Measurements from ENCODE around the gene IL4R.
A peak's percentile ranks its signal among the peaks of the same experiment; 100 is the strongest.
"Not testable (repeated sequence)": the region's sequence is repeated elsewhere in the genome, so short reads cannot be mapped to it uniquely, and the experiment has no call there.

IL4R gene

DNA sequence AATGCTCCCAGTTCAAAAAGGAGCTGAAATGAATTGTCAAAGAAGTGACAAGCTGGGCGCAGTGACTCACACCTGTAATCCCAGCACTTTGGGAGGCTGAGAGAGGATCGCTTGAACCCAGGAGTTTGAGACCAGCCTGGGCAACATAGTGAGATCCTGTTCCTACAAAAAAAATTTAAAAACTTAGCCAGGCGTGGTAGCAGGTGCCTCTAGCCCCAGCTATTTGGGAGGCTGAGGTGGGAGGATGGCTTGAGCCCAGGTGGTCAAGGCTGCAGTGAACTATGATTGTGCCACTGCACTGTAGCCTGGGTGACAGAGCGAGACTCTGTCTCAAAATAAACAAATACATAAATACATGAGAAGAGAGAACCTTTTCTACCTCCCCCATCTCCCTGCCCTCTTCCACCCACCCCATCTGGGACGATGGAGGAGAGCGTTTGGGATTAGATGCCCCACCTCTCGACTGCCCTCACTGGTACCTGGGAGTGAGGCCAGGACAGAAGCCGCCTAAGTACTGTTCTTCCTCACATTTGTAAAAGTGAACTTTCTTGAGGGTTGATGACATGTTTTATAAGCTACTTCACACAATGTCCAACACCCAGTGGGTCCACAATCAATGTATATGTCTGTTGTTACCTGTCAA, 2.4 kb downstream of the IL4R start:
- DNase-seq = no peak

DNA sequence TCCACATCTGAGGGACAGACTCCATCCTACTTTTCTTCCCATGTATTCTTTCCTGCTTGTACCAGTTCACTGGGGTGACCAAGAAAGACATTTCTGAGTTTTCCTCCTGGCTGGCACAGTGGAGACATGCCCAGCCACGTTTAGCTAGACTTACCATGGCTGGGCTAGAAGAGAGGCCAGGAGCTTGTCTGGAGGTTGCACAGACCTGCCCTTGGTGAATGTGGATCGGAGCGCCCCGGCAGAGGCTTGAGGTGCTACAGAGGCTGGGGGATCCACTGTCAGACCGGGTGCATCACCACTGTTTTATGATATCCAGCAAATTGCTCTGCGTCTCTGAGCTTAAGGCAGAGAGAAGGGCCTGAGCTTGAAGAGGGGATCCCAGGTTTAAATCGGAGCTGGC, 3.5 kb downstream of the IL4R start:
- no peak for DNase-seq

DNA sequence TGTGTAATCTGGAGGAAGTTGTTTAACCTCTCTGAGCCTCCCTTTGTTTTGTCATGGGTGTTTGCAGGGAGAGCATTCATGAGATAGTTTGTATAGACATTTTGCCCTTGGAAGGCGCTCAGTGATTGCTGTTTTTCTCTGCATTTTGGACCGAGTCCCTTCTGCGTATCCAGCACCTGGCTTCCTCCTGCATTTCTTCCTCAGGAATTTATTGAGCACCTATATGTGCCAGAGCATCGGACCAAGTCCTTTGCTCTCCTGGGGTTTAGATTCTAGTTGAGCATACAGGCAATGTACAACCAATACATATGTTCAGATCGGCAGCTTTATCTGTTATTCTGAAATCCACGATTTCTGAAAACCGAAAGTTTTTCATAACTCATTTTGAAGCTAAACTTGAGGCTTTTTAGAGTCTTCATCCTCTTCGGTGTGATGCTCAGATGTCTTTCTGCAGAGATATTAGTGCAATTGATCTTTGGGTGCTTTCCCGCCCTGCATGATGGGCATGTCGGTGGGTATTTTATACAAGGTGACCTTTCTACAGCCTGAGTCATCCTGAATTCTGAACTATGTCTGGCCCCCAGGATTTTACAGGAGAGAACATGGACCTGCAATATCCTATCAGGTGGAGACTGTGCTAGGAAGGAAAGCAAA, 4.1 kb downstream of the IL4R start:
- DNase-seq = no peak

DNA sequence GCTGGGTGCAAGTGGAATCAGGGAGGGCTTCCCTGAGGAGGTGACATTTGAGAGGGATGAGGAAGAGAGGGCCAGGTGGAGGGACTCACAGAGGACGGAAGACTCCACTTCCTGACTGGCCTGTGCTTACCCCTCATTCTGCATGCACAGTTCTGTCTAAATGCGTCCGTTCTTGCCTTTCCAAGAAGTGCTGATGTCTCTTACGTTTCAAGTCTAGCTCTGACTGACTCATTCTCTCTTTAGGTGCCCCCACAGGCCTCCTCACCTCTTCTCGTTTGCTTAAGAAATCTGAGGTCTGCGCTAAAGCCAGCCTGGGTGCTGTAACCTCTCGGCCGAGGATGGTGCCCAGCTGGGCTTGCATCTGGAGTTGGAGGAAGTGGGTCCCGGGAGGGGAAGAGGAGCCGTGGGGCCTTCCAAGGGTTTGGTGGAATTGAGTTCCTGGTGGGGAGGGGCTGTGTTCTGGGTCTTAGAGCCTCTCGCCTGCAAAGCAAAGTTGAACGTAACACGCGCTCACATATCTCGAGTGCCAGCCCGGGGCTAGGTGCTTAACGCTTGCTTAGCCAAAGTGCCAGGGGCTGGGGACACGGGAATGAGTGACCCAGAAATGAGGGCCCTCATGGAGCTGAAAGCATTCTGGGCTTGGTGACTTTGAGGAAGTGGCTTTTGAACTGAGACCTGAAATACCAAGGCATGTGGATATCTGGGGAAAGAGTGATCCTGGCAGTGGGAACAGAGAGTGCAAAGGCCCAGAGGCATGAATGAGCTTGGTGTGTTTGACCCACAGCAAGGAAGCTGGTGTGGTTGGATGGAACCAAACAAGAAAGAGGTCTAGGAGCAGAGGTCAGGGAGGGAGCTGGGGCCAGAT, 4.8 kb downstream of the IL4R start:
- DNase-seq = peak; percentile 37

DNA sequence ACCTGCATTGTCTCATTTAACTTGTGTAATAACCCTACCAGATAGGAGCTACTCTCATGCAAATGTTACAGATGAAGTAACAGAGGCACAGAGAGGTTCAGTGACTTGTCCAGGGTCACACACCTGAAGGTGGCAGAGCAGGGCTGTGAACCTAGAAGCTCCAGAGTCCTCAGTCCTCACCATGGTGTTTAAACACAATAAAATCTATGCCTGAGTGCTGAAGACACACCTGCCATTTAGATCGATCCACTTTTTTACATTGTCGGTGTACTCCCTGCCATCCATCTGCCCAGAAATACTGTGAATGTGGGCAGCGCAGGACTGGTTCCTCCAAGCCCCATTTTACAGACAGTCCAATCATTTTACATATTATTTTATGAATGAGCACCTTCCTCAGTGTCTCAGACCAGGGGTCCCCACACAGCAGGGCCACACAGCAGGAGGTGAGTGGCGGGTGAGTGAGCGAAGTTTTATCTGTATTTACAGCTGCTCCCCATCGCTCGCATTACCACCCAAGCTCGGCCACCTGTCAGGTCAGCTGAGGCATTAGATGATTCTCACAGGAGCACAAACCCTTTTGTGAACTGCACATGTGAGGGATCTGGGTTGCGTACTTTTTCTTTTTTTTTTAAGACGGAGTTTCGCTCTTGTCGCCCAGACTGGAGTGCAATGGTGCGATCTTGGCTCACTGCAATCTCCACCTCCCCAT, 5.6 kb downstream of the IL4R start:
- no peak for DNase-seq

DNA sequence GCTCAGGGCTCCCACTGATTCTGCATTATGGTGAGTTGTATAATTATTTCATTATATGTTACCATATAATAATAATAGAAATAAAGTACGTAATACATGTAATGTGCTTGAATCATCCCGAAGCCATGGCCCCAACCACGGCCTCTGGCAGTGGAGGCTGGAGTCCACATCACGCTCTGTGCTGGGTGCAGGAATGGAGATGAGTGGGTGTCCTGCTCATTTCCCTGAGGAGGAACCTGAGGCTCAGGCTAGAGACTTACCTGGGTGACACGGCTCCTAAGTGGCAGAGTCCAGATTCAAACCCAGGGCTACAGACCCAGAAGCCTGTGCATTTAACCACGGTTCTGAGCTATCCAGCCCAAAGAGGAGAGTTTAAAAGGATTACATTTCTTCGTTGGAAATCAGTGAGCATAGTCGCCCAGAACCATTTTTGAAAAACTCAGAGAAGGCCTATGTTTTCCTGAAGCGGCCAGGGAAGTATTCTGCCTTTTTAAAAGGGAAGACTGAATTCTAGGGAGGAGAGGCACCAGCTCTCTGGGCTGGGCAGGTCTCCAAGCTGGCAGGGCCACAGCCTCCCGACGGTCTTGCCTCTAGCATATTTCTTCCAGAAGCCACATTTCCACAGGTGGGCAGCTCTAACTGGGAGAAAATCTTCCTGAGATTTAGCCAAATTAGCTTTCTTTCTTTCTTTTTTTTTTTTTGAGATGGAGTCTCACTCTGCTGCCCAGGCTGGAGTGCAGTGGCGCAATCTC, 6.7 kb downstream of the IL4R start:
- no peak for DNase-seq

DNA sequence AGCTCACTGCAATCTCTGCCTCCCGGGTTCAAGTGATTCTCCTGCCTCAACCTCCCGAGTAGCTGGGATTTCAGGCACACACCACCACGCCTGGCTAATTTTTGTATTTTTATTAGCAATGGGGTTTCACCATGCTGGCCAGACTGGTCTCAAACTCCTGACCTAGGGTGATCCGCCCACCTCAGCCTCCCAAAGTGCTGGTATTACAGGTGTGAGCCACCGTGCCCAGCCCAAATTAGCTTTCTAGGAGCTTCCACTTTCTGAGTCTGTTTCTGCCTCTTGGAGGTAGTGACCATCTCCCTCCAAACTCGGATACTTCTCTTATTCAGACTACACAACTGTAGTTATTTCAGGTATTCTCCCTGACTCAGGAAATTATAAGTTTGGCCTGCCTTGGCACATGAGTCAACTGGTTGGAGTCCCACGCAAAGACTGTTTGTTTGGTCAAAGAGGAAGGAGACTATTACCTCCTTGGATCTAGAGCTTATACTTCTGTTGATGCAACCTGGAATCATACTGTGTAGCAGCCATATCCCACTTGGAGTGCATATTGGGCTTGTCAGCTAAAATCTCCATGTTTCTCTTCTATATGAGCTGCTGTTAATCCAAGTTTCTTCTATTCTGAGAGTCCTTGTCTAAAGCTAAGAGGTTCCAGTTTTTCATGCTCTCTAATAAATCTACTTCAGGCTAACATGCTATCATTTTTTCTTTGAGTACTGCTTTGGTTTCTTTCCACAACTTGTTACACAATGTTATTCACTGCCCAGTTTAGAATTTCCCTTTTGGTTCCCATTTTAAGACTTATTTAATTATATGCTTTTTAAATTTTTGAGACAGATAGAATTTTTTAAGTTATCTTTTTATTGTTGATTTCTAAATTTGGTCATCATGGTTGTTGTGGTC, 7.5 kb downstream of the IL4R start:
- DNase-seq = no peak

DNA sequence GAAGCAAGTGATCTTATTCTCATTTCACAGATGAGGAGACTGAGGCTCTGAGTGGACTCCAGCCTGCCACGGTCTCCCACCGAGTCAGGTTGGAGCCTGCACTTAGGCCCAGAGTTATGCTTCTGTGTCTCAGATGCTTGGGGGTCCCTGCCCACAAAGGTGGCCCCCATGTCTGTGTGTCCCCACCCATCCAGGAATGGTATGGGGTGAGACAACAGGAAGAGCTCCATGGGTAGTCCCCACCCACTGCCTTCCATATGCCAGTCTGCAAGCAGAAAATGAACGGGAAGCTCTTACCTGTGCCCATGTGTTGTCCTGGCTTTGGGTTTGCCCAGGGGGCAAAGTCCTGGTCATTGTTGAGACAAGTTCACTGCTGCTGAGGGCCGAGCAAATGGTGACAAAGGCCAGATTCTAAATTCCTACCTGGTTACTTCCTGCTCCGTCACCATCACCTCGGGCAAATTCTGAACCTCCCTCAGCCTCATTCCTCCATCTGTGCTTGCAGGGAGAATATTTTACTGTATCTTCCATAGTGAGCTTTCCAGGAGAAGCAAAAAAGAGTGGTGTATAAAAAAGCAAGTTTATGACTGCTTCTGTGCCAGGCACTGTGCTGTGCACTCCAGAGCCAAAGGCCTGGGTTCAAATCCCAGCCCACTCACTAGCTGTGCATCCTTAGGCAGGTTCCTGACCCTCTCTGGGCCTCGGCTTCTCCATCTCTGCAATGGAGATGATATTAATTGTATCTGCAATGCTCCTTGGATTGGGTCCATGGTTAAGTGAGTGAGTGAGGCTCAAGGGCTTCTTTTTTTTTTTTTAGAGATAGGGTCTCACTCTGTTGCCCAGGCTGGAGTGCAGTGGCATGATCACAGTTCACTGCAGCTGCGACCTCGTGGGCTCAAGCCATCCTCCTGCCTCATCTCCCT, 9.3 kb downstream of the IL4R start:
- no peak for DNase-seq

DNA sequence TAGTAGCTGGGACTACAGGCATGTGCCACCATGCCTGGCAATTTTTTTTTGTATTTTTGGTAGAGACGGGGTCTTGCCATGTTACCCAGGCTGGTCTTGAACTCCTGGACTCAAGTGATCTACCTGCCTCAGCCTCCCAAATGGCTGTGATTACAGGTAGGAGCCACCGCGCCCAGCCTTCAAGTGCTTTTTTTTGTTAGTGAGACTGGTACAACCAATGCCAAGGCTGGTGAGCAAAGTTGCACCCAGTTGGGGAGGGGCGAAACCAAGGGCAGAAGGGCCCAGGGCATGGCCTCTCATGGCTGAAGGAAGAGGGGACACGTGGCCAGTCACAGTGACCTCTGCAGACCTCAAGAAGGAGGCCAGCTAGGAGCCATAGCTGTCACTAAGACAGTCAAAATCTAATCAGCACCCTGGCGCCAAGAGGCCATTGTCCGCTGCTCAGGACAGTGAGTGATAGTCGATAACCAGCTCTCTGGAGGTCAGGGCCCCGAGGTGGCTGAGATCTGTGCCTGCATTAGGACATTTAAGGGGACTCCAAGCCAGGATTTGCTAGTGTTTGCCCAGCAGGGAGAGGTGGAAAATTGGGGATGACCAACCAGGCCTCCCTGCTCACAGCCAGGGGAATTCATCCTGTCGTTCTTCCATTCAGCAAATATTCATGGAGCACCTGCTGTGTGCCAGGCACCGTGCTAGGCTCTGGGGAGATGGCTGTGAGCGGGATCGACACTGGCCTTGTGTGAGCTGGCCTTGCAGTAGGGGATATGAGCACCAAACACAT, 10.2 kb downstream of the IL4R start:
- no peak for DNase-seq

DNA sequence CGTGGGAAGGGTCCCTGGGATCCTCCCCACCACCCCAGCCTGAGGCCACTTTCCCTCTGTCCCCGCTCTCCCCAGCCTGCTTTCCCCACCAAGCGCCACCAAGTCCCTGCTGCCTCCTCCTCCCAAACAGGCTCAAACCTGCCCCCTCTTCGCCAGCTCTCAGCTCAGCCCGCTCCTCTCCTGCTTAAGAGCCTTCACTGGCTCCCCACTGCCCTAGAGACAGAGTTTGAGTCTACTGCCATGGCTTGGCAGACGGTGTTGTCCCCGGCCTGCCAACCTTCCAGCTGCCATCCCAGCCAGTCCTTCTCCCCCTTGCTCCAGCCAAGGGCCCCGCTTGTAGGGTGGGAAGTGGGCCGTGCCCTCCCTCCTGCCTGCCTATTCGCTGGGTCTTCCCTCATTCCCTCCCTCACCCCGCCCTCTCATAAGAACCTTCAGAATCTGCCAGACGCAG, 11.1 kb downstream of the IL4R start:
- DNase-seq = no peak

DNA sequence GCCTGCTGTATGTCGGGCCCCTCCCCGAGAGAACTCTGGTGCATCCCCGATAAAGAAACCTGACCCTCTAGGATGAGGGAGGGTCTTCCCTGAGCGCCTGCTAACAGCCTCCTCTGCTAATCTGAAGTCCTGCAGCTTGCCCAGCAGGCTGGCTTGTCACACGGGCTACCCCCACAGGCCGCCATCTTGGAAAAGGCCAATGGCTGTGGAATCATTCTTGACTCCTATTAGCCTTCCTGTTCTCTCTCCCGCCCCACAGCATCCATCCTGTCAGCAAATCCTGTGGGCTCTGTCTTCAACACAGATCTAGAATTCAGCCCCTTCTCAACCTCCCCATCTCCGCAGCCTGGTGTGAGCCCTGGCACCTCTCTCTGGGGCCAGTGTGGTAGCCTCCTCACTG, 12.0 kb downstream of the IL4R start:
- no peak for DNase-seq

DNA sequence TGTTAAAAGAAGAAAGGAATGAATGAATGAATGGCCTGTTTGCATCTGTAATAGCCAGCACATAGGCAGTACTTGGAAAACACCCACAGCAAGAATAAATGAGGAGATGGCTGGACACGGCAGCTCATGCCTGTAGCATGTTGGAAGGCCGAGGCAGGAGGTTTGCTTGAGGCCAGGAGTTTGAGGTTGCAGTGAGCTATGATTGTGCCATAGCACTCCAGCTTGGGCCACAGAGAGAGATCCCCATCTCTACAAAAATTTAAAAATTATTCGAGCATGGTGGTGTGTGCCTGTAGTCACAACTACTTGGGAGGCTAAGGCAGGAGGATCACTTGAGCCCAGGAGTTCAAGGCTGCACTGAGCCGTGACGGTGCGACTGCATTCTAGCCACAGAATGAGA, 12.5 kb downstream of the IL4R start:
- no peak for DNase-seq

DNA sequence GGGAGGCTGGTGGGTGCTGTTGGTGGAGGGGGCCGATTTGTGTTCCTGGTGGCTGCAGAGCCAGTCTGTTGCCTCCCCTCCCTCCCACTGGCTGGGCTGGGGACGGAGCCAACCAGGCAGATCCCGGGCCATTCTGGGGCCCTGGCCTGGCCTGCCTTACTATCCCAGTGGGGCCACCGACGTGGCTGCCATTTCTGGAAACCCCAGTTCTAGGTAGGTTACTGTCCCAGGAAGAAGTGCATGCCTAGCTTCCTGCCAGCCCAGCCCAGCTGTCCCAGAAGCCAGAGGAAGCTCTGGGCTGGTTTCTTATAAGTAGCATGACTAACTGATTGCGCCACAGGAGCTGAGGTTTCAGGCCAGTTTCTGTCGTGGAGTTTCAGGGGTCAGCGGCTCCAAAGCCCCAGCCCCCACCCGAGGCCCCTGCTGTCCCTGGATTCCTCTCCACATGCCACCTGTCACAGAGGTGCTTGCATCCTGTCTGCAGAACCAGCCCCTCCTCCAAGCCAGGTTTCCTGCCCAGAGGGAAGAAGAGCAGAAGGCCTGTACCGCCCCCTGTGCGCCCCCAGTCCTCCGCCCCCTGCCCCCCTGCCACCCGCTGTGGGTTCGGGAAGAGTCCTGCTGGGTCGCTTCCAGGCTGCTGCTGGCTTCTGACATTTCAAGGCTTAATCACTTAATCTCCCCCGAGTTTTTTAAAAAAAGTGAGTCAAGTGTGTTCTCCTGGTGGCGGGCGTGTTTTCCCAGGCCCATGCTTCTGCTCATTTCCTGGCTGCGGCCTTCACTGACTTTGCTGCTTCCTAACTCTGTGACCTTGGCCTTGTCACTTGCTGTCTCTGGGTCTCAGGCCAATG, 13.2 kb downstream of the IL4R start:
- peak; percentile 62 for DNase-seq

DNA sequence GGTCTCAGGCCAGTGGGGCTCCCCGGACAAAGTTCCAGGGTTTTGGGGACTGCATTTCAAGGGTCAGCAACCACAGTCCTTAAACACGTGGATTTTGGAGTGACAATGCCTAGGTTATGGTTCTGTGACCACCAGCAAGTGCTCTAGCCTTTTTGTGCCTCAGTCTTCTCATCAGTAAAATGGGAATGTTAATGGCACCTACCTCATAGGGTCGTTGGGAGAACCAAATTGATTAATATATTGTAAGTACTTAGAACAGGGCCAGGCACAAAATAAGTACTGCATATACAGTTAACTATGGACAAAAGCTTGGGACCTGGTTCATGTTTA, 13.8 kb downstream of the IL4R start:
- no peak for DNase-seq

DNA sequence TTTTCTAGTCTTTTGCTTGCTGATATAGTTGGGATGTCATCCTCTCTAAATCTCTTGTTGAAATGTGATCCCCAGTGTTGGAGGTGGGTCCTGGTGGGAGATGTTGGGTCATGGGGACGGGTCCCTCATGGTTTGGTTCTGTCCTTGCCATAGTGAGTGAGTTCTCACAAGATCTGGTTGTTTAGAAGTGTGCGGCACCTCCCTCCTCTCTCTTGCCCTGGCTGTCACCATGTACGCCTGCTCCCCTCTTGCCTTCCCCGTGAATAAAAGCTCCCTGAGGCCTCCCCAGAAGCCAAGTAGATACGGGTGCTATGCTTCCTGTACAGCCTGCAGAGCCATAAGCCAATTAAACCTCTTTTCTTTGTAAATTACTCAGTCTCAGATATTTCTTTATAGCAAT, 15.2 kb downstream of the IL4R start:
- DNase-seq = no peak

DNA sequence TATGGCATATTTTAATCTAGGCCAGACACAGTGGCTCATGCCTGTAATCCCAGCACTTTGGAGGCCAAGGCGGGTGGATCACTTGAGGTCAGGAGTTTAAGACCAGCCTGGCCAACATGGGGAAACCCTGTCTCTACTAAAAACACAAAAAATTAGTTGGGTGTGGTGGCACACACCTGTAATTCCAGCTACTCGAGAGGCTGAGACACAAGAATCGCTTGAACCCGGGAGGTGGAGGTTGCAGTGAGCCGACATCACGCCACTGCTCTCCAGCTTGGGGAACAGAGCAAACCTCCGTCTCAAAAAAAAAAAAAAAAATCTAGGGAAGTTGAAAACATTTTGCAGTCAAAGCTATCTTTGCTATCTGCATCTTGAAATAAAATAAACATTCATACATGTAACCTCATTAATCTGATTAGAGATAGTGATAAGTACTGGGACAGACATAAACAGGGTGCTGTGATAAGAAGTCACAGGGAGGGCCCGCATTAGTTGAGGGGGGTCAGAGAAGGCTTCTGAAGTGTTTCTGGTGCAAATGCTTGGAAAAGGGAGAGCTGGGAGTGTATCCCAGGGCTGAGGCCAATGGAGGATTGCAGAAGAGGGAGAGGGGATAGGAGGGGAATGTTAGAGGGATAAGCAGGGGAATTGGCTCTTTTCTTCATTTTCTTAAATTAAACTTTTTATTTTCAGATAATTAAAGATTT, 15.8 kb downstream of the IL4R start:
- DNase-seq = not testable (repeated sequence)

DNA sequence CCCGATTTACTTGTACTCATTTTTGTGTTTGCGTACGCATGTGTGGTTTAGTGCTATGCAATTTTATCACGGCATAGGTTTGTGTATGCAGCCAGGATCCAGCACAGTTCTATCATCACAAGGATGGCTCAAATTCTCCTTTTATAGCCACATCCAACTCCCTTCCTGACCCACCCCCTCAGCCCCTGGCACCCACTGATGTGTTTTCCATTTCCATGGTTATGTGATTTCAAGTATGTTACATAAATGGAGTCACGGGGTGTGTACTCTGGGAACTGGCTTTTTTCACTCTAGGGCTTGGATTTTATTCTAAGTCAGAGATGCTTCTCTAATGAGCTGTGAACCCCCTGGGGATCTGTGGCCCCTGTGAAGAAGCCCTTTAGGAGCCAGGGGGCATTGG, 16.8 kb downstream of the IL4R start:
- DNase-seq = peak; percentile 47

DNA sequence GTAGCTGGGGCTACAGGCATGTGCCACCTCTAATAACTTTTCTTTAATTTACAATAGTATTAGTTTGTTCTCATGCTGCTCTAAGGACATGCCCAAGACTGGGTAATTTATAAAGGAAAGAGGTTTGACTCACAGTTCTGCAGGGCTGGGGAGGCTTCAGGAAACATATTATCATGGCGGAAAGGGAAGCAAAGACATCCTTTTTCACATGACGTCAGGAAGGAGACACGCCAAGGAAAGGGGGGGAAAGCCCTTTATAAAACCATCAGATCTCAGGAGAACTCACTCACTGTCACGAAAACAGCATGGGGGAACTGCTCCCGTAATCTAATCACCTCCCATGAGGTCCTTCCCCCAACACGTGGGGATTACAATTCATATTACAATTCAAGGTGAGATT, 18.3 kb downstream of the IL4R start:
- no peak for DNase-seq
